ES-I3 (cell line): ENCODE results near the gene HCRTR2.
"Not testable (repeated sequence)": the region's sequence is repeated elsewhere in the genome, so short reads cannot be mapped to it uniquely, and the experiment has no call there.

Experiments used
- H3K36me3 ChIP-seq: 2 replicates; pipeline ENCODE4 v1.6.1; 2013; ENCODE audit warnings: mild to moderate bottlenecking, low read length, control low read depth, moderate library complexity; ENCODE audit not compliant: insufficient read depth
- H3K4me1 ChIP-seq: 2 replicates; pipeline ENCODE4 v1.6.1; 2013; ENCODE audit warnings: mild to moderate bottlenecking, control low read depth, low read length; ENCODE audit not compliant: insufficient read depth
- H3K9ac ChIP-seq: 2 replicates; pipeline ENCODE4 v1.6.1; 2013; ENCODE audit warnings: low read depth, mild to moderate bottlenecking, low read length, moderate library complexity
- H3K9me3 ChIP-seq: 2 replicates; pipeline ENCODE4 v1.6.1; 2013; ENCODE audit warnings: mild to moderate bottlenecking, low read length, moderate library complexity; ENCODE audit not compliant: control insufficient read depth, insufficient read depth

The HCRTR2 gene

DNA sequence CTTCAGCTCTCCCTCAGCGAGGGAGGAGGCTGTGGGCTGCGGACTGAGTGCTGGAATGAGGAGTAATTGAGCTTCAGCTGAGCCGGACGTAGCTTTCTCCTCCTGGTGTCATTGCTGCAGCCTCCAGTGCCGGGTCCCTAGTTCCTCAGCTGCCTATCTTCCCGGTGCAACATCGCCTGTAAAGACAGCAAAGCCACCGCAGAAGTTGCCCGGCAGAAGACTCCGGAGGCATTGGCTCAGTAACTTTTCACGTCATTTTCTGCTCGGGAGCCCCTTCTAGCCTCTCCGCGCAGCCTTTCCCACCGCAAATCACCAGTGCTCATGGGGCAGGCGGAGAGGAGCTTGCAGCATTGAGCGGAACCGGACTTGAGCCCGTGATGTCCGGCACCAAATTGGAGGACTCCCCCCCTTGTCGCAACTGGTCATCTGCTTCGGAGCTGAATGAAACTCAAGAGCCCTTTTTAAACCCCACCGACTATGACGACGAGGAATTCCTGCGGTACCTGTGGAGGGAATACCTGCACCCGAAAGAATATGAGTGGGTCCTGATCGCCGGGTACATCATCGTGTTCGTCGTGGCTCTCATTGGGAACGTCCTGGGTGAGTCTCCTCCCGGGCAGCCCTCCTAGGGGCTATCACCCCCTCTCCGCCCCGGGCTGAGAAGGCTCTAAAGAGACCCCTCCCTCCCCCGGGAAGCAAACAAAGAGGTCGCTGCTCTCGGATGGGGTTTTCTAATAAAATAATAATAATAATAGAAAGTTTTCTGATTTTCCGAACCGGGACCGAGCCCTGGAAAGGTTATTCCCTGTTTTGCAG lies at the start of gene HCRTR2:
HCRTR2 (plus strand) TSS at position 305 of the 816 bp plus-strand sequence; CDS start at position 378, 73 bp downstream.
- Histone ChIP-seq H3K36me3 (no peaks in the 10 kb centered on the region), H3K9me3 (no peaks in the 10 kb centered on the region), H3K9ac (peak within 1 kb of the TSS; percentile 55; the same call in 1 of the 2 replicates), H3K4me1 (no peaks in the 10 kb centered on the region)

DNA sequence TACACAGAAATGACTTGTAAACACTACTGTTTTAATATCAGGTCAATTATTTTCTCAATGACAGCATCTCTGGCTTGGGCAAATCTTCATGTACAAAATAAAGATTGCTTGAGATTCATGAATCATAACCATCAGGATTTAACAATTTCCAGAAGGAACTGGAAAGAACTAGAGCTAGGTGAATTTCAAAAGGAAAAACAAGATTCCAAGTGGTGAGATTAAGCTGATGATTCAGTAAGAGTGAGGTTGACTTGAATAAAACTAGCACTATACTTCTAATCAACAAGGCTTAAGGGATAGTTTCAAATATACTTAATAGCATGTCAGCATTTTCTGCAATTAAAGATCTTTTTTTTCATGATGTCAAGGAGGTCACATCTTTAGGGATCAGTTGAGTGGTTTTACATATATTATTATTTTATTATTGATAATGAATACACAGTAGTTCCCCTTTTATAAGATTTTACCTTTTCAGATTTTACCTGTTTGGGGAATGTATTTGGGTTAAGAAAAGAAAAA lies 43.5 kb upstream of the HCRTR2 start:
- Histone ChIP-seq H3K9me3 (no peaks in the 10 kb centered on the region), H3K4me1 (no peaks in the 10 kb centered on the region)

DNA sequence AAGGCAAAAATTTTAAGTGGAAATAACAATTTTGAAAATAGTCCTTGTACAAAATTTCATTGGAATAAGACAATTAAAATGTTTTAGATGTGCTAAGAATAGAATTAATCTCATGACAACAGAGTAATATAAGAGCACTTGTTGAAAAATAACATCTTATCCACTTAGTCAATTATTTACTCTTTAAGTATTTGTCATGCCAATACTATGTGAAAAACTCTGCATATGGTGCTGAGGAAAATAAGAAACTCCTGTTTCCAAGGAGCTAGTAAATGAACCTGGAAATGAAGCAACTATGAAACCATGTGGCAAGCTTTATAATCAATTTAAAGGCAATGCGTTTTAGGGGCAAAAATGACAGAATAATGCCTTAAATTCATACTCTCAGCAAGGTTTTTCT lies 42.7 kb upstream of the HCRTR2 start:
- H3K9me3 ChIP-seq: no peaks in the 10 kb centered on the region
- no peak overlapping the region for H3K9ac ChIP-seq
- no peaks in the 10 kb centered on the region for H3K36me3 ChIP-seq
- no peaks in the 10 kb centered on the region for H3K4me1 ChIP-seq

More for the DNA sequence above, 43.5 kb upstream of the HCRTR2 start:
- H3K36me3 ChIP-seq: no peaks in the 10 kb centered on the region
- H3K9ac ChIP-seq: no peak overlapping the region

DNA sequence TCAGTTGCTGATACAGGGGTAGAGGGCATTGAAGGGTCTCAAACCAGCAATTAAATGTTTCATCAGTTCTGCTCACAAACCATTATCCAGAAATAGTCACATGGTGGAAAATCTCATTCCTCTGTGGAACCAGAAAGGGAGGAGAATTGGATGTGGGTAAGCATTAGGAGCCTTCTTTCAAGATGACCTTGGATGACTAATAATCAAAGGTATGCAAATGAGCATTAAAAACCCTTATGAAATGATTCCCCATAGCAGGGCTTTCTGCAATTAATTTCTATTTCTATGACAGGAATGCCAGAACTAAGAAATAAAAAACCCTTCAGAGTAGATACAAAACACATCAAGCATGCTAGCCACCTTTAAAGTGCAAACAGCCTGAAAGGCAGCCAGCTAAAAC lies 37.4 kb upstream of the HCRTR2 start:
- no peaks in the 10 kb centered on the region for H3K36me3 ChIP-seq
- H3K9me3 ChIP-seq: no peaks in the 10 kb centered on the region
- no peak overlapping the region for H3K9ac ChIP-seq
- no peaks in the 10 kb centered on the region for H3K4me1 ChIP-seq

DNA sequence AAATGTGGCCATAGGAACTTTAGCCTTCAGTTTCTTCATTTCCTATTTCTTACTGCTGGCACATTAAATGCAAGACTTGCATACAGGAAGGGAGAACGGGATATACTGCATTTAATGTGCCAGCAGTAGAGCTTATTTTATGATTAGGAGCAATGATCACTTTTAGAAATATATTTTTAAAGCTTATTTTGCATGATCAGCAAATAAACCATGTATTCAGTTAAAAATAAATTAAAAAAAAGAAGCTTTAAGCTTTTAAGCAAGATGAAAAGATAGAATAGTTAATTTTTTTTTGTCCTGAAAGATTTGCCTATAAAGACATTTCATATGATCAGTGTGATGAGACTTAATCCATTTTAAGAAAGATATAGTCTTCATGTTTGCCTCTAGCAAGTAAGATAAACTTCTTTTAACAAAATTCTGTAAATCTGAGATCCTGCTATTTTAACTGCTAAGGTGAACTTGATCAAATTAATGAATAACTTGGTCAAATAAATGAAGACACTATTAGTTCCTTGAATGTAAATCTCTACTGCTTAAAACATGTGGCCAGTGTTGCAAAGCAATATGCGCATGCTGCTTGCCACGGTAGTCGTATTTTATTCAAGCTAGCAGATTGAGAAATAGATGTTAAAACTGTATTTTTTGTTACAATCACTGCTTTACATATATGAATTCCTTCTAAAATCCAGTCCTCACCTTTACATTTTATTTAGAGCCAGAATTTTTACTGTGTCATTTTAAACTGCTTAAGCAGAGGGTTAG lies 36.2 kb upstream of the HCRTR2 start:
- Histone ChIP-seq H3K9ac (no peak overlapping the region), H3K9me3 (no peaks in the 10 kb centered on the region), H3K36me3 (no peaks in the 10 kb centered on the region), H3K4me1 (no peaks in the 10 kb centered on the region)

DNA sequence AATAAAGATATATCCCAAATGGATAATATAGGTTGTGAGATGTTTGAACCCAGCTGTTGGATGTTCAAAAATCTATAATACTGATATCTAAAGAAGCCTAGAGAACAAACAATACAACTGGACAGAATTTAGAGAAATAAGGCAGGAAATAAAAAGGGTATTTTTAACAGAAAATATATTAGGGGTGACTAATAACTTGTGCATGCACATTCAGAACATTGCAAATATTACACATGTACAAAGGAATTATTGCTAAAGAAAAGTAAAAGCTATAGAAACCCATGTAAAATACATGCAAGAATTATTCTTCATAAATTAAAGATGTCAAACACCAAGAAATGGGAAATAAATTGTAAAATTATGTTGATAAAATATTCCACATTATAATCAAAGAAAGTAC lies 32.7 kb upstream of the HCRTR2 start:
- no peaks in the 10 kb centered on the region for H3K36me3 ChIP-seq
- H3K9ac ChIP-seq: no peak overlapping the region
- no peaks in the 10 kb centered on the region for H3K4me1 ChIP-seq
- H3K9me3 ChIP-seq: no peaks in the 10 kb centered on the region

DNA sequence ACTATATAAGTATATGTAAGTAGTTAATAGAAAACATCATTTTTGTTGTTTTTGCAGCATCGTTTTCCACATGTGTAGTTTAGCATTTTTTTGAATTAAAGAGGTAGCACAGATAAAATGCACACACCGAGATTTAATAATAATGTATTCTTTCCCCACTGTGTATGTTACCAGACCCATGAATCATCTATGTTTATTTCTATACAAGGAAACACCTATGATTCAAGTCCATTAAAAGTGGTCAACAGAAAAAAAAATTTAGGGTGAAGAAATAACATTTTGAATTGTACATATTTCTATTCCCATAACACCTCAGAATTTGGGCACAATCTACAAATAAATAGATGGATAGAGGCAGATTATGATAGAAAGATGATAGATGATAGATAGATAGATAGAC lies 31.7 kb upstream of the HCRTR2 start:
- Histone ChIP-seq H3K4me1 (no peaks in the 10 kb centered on the region), H3K36me3 (no peaks in the 10 kb centered on the region), H3K9me3 (no peaks in the 10 kb centered on the region), H3K9ac (no peak overlapping the region)

DNA sequence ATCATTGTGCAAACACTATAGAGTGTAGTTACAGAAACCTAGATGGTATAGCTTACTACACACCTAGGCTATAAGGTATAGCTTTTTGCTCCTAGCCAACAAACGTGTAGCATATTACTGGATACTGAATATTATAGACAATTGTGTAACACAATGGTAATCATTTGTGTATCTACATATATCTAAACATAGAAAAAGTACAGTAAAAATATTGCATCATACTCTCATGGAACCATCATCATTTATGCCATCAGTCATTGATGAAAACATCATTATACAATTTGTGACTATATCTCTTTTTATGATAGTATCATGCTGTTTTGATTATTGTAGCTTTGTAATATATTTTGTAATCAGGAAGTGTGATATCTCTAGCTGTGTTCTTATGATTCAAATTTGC lies 21.0 kb upstream of the HCRTR2 start:
- Histone ChIP-seq H3K36me3 (no peaks in the 10 kb centered on the region), H3K4me1 (no peaks in the 10 kb centered on the region), H3K9ac (no peak overlapping the region), H3K9me3 (no peaks in the 10 kb centered on the region)

DNA sequence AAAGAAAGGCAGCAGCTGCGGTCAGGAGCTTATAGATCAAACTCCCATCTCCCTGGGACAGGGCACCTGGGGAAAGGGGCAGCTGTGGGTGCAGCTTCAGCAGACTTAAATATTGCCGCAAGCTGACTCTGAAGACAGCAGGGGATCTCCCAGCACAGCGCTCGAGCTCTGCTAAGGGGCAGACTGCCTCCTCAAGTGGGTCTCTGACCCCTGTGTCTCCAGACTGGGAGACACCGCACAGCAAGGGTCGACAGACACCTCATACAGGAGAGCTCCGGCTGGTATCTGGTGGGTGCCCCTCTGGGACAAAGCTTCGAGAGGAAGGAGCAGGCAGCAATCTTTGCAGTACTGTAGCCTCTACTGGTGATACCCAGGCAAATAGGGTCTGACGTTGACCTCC lies 15.5 kb upstream of the HCRTR2 start:
- not testable (repeated sequence) for H3K9ac ChIP-seq, H3K36me3 ChIP-seq, H3K9me3 ChIP-seq, H3K4me1 ChIP-seq

DNA sequence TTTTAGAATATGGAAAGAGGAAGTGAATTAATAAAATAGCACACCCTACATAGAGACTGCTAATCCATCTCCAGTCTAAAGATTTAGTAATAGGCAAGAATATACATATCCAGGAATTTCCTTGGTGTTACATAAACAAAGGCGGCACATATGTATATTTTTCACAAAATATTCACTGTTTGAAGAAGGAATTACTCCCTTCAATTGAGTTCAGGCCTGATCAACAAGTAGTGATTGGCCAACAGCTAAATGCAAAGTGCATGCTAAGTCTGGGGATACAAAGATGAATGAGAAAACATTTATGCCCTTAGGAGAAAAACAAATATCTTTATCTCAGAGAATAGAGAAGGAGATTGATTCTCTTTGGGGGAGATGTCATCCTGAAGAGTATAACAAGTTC lies 6.5 kb upstream of the HCRTR2 start:
- no peak overlapping the region for H3K9ac ChIP-seq
- no peaks in the 10 kb centered on the region for H3K36me3 ChIP-seq
- H3K9me3 ChIP-seq: no peaks in the 10 kb centered on the region
- no peaks in the 10 kb centered on the region for H3K4me1 ChIP-seq

DNA sequence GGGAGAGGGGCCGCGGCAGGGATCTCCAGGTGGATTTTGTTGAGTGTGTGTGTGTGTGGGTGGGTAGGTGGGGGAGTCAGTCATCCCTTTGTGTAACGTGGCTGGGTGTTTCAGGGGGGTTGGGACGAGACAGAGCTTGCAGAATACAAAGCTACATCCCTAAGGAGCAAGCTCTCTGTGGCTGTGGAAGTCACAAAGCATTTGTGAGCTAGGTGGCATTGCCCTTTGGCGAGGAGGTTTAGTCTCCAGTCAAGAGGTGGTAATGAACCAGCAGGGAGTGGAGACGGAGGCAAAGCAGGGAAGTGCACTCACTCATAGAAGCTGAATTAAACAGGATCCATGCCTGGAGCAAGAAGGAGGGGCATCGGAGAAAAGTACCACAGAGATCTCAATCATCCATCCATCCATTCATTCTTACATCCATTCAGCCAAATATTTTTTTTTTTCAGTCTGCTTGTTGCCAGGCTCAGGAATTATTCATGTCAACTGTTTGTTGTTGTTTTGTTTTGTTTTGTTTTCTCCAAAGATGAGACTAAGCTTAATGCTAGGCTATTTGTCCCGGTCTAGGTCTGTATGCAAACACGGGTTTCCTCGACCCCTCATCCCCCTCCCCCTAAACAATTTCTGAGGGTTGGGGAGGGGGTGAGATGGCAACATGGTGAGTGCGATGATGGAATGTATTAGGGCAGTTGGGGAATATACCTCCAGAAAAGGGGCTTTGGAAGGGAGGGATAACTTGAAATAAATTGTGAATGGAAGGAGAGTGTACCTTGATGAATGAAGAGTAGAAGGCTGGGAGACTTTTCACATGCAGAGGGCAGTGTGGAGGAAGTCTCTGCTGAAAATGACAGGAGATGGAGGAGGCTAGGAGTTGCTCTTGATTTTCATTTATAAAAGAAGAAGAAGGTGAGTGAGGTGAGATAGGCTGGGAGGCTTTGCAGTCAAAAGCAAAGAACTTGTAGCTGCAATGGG lies 1.0 kb downstream of the HCRTR2 start:
- Histone ChIP-seq H3K9me3 (no peaks in the 10 kb centered on the region), H3K36me3 (no peaks in the 10 kb centered on the region), H3K9ac (peak overlapping the region; percentile 55; the same call in 1 of the 2 replicates), H3K4me1 (no peaks in the 10 kb centered on the region)

DNA sequence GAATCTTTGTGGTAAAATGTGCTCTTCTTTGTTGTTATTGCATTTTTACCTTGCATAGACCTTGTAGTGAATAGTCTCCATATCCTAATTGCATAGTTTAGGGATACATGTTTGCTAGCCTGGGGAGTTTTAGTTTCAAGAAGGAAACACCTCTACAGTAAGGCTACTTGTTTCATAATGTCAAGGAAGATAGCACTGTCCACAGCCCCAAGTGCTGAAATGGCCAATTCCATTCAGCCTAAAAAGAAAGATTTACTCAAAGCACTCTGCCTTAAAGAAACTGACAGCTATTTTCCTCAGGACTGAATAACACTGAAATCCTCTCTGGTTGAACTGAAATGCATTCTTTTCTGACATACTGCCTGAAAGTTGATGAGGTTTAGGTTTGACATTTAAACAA lies 2.6 kb downstream of the HCRTR2 start:
- H3K36me3 ChIP-seq: no peaks in the 10 kb centered on the region
- no peak overlapping the region for H3K9ac ChIP-seq
- no peaks in the 10 kb centered on the region for H3K9me3 ChIP-seq
- no peaks in the 10 kb centered on the region for H3K4me1 ChIP-seq

DNA sequence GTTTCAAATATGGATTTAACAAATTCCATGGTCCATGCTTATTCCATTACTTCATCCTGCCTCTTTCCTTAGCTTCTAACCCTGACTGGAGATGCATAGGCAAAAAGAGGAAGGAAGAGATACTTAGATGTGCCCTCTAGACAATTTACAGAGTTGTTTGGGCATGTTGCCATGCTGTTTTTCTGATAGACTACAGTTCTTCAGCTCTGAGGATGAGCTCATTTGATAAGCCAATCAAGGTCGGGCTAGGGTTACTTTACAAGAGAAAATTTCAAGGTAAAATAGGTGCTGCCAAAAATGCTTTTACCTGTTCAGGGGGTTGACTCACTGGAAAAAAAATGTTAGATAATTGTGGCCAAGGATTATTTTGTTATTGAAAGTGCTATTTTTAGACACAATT lies 5.9 kb downstream of the HCRTR2 start:
- H3K9ac ChIP-seq: no peak overlapping the region
- no peaks in the 10 kb centered on the region for H3K4me1 ChIP-seq
- no peaks in the 10 kb centered on the region for H3K9me3 ChIP-seq
- no peaks in the 10 kb centered on the region for H3K36me3 ChIP-seq

DNA sequence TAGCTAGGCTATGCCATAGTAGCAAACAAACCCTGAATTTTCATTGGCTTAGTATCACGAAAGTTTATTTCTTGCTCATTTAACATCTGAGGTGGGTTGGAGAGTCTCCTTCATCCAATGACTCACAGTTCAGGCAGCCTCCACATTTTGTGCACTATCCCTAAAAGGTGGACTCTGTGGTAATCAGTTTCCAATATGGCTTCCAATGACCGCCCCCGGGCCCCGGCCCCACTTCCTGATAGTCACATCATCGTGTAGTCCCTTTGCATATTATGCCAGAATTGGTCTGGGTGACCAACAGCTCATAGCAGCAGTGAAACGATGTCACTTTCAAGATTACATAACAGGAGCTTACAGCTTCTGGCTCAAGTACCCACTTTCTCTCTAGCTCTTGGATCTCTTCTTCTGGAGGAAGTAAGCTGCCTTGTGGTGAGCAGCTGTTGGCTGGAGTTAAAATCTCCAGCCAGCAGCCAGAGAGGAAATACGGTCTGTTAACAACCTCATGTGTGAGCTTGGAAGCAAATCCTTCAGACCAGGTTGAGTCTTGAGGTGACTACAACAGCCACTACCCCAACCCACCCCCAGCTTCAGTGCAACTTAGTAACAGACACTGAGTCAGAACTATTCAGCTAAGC lies 7.8 kb downstream of the HCRTR2 start:
- no peak overlapping the region for H3K9ac ChIP-seq
- no peaks in the 10 kb centered on the region for H3K9me3 ChIP-seq
- no peaks in the 10 kb centered on the region for H3K36me3 ChIP-seq
- no peaks in the 10 kb centered on the region for H3K4me1 ChIP-seq
